A673 (cell line): ENCODE results near the gene MFNG. TPM values are rescaled to one million over a fixed set of nuclear protein-coding genes. Genes with fewer than 3 reads are reported as not detected.
A peak's percentile ranks its signal among the peaks of the same experiment; 100 is the strongest.

Experiments
- BruUV-seq: library from RNA; stranded (reverse); fragments of 400-500 nt; replicated peaks from 2 replicates; lab custom pipeline; 2021; lab: Mats Ljungman, UMichigan
- CTCF ChIA-PET: fragments of 300-600 bp; sonication (Branson Sonifier 250); formaldehyde crosslinking; loops from one replicate; lab custom pipeline; 2022; ENCODE audit warnings: antibody characterized with exemption; lab: Charles Lee
- POLR2A ChIA-PET: fragments of 300-600 bp; sonication (Branson Sonifier 250); formaldehyde crosslinking; loops from one replicate; lab custom pipeline; 2022; ENCODE audit warnings: antibody characterized with exemption; ENCODE audit not compliant: low non-redundant PET; lab: Charles Lee
- DNase-seq: peaks from one replicate; pipeline ENCODE4 v3.0.0-alpha.2; 2015; ENCODE audit warnings: low spot score
- H3K27ac ChIP-seq: fragments of 200-600 bp; sonication (generic); 2 replicates; pipeline ENCODE4 v1.5.1; 2016; ENCODE audit warnings: mixed run types, low read depth, mild to moderate bottlenecking, mixed read lengths, antibody characterized with exemption, low read length; ENCODE audit not compliant: poor library complexity, severe bottlenecking
- H3K27me3 ChIP-seq: fragments of 200-600 bp; sonication (generic); replicated peaks from 2 replicates; pipeline ENCODE4 v1.6.1; 2017; ENCODE audit warnings: mixed run types, low read depth, mild to moderate bottlenecking, mixed read lengths, antibody characterized with exemption, low read length; ENCODE audit not compliant: insufficient read depth, poor library complexity
- H3K36me3 ChIP-seq: fragments of 200-600 bp; sonication (generic); 2 replicates; pipeline ENCODE4 v1.6.1; 2016; ENCODE audit warnings: mixed run types, mild to moderate bottlenecking, mixed read lengths, antibody characterized with exemption, low read length; ENCODE audit not compliant: insufficient read depth, poor library complexity, severe bottlenecking
- H3K4me1 ChIP-seq: fragments of 200-600 bp; sonication (generic); 2 replicates; pipeline ENCODE4 v1.6.1; 2017; ENCODE audit warnings: mixed run types, mild to moderate bottlenecking, mixed read lengths, antibody characterized with exemption, low read length; ENCODE audit not compliant: insufficient read depth, poor library complexity, severe bottlenecking
- H3K4me3 ChIP-seq: fragments of 200-600 bp; sonication (generic); 2 replicates; pipeline ENCODE4 v1.5.1; 2016; ENCODE audit warnings: low read depth, mixed run types, mild to moderate bottlenecking, mixed read lengths, low read length; ENCODE audit not compliant: poor library complexity, severe bottlenecking
- H3K9me3 ChIP-seq: fragments of 200-600 bp; sonication (generic); 2 replicates; pipeline ENCODE4 v1.6.1; 2016; ENCODE audit warnings: mixed run types, low read depth, mild to moderate bottlenecking, mixed read lengths, antibody characterized with exemption, low read length; ENCODE audit not compliant: poor library complexity, severe bottlenecking
- EZH2 ChIP-seq: fragments of 200-600 bp; sonication (generic); IDR thresholded peaks from 2 replicates; pipeline ENCODE4 v1.6.1; 2017; ENCODE audit warnings: borderline replicate concordance, low read depth, mild to moderate bottlenecking, mixed read lengths, antibody characterized with exemption, low read length; ENCODE audit not compliant: poor library complexity, severe bottlenecking
- intact Hi-C: fragments of 100-400 bp; cut with micrococcal nuclease; formaldehyde crosslinking; loops from one replicate; pipeline ENCODE4 v1.10.0; 2022; ENCODE audit not compliant: unreplicated experiment
- total RNA-seq: library from RNA; stranded (reverse); gene quantifications from 2 replicates; pipeline ENCODE4 v1.2.3, GENCODE V29; 2021
- TF ChIP-seq, protein P1 (sequence below): fragments of 300-800, 200-600 bp; sonication (generic); conservative IDR thresholded peaks from 2 replicates; pipeline ENCODE4 v1.5.1; 2017; ENCODE audit warnings: low read depth, mild to moderate bottlenecking, antibody characterized with exemption, low read length, moderate library complexity, mixed read lengths

MFNG gene
- total RNA-seq, 1 experiment from 2014 or later = not detected

DNA sequence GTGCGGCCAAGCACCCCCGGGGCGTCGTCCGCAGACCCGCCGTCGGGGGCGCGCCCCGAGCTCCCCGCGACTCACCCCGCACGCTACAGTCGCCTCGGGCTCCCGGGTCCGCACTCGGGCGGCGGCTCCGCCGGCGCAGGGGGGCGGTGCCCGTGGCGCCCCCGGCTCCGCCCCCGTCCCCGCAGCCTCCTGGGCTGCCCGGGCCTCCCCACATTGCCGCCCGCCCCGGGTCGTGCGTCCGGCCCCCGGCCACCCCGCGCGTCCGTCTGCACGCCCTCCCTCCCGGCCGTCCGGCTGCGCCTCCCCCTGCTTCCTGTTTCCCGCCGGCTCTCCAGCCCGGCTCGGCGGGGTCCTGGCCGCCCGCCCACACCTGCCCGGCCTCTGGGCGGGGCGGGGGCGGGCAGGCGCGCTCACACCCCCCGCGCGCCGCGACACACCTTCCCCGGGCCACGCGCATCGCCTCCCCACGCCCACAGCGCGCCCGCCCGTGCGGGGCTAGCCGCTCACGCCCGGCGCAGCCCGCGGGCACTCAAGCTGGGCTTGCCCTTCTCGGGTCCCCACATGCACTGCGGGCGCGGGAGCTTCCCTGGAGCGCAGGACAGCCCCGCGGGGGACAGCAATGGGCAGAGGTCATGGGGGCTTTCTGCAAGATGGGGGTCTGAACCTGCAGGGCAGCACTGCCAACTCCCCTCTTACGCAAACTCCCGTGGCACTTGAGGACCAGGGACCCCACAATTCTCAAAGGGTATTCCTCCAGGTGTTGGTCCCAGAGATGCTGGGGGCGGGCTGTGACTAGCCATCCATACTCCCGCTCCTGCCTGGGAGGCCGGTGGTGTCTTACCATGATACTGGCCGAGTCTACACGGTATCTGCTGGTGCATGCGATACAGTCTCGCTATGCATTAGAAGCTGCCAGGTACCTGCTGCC is 33.3 kb upstream of the MFNG start, which contains the start of gene CARD10:
Gene CARD10, minus strand, starts transcription at position 148 of the 928 bp plus-strand sequence. CDS start 215 bp downstream, outside the sequence.
- ChIA-PET CTCF (no interaction called here), POLR2A (no interaction called here)
- no TSS peak for BruUV-seq
- TF ChIP-seq, protein P1, sequence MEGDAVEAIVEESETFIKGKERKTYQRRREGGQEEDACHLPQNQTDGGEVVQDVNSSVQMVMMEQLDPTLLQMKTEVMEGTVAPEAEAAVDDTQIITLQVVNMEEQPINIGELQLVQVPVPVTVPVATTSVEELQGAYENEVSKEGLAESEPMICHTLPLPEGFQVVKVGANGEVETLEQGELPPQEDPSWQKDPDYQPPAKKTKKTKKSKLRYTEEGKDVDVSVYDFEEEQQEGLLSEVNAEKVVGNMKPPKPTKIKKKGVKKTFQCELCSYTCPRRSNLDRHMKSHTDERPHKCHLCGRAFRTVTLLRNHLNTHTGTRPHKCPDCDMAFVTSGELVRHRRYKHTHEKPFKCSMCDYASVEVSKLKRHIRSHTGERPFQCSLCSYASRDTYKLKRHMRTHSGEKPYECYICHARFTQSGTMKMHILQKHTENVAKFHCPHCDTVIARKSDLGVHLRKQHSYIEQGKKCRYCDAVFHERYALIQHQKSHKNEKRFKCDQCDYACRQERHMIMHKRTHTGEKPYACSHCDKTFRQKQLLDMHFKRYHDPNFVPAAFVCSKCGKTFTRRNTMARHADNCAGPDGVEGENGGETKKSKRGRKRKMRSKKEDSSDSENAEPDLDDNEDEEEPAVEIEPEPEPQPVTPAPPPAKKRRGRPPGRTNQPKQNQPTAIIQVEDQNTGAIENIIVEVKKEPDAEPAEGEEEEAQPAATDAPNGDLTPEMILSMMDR = no peak
- TF ChIP-seq EZH2 = no peak
- H3K27me3 ChIP-seq = peaks cover 13% of the 10 kb centered on the region
- H3K9me3 ChIP-seq = no peaks in the 10 kb centered on the region
- no peaks in the 10 kb centered on the region for H3K36me3 ChIP-seq
- H3K4me1 ChIP-seq = peaks cover 6% of the 10 kb centered on the region
- no peak within 1 kb of the TSS for H3K27ac ChIP-seq
- peak within 1 kb of the TSS; percentile 47 for H3K4me3 ChIP-seq
- DNase-seq = no peak
- intact Hi-C loops = no loop called here

DNA sequence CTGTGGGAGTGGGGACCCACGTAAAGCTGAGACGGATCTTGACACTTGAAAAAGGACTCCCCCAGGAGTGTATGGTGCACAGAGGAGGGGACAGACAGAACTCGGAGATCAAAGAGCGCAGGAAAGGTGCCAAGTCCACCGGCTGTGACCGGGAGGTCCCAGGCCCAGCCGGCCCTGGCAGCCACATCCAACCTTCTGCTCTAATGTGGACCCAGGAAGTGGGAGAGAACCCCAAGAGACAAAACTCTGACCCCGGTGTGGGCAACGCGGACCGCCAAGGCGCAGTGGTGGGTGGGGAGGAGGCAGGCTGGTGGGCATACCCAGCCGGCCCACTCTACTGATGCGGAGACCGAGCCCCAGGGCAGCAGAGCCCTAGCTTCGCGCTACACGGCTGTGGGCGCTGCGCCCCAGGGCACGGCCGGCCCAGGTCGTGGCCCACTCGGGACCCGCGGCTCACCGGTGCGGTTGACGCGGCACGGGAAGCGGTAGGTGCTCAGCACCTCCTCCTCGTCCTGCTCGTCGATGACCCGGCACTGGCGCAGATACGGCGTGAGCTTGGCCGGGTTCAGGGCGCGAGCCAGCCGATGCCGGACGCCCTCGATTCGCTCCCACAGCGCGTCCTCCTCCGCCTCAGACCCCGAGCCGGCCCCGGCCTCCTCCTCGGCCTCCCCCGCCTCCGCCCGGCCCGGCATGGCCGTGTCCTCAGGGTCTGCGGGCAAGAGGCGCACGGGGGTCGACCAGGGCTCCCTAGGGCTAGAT is 32.5 kb upstream of the MFNG start:
- no TSS peak for BruUV-seq
- H3K27me3 ChIP-seq = peaks cover 13% of the 10 kb centered on the region
- intact Hi-C loops = no loop called here

More for the DNA sequence above, 32.5 kb upstream of the MFNG start:
- Histone ChIP-seq H3K27ac (no peak overlapping the region), H3K4me3 (peak overlapping the region; percentile 47), H3K9me3 (no peaks in the 10 kb centered on the region), H3K4me1 (peaks cover 6% of the 10 kb centered on the region), H3K36me3 (no peaks in the 10 kb centered on the region)
- TF ChIP-seq, protein P1 = no peak
- TF ChIP-seq EZH2 = peak; percentile 46
- CTCF ChIA-PET = no interaction called here
- POLR2A ChIA-PET = interaction anchor here (0.6 kb wide), 2 partner anchors 201 to 1695 kb away, joined by 5 to 11 read pairs; no protein-coding TSS in a partner anchor
- no peak for DNase-seq
